ENCODE data around the gene PPAN.

Gene PPAN

GRCh38 chr19:10092648-10093294, 13.4 kb upstream of the PPAN start:
- DNase-seq: no peak

- no peak for DNase-seq
Observed at GRCh38 chr19:10093295-10094186, 12.6 kb upstream of the PPAN start.

- no peak for DNase-seq
Observed at GRCh38 chr19:10095622-10095947, 10.6 kb upstream of the PPAN start.

- DNase-seq: peak; percentile 88
Observed at GRCh38 chr19:10095948-10096614, 10.1 kb upstream of the PPAN start.

- no peak for DNase-seq
Observed at GRCh38 chr19:10096615-10096963, 9.6 kb upstream of the PPAN start.

- DNase-seq: no peak
Observed at GRCh38 chr19:10100163-10100785, 5.9 kb upstream of the PPAN start.

GRCh38 chr19:10102787-10103236, 3.4 kb upstream of the PPAN start:
- no peak for DNase-seq

- DNase-seq: no peak
Observed at GRCh38 chr19:10104130-10104513, 2.0 kb upstream of the PPAN start.

GRCh38 chr19:10104665-10105508, 1.3 kb upstream of the PPAN start:
- no peak for DNase-seq

- no peak for DNase-seq
Observed at GRCh38 chr19:10105509-10106099, 558 bp upstream of the PPAN start.

GRCh38 chr19:10107254-10107653, 1.1 kb downstream of the PPAN start:
- DNase-seq: no peak

GRCh38 chr19:10107817-10108367, 1.7 kb downstream of the PPAN start:
- no peak for DNase-seq

- no peak for DNase-seq
Observed at GRCh38 chr19:10109528-10109927, 3.4 kb downstream of the PPAN start.

GRCh38 chr19:10110076-10110971, 4.2 kb downstream of the PPAN start:
- DNase-seq: no peak

GRCh38 chr19:10110972-10111317, 4.8 kb downstream of the PPAN start:
- DNase-seq: no peak

GRCh38 chr19:10111405-10111811, 5.2 kb downstream of the PPAN start, which contains the start of gene P2RY11:
TSS of gene P2RY11 (plus strand) at chr19:10111693. CDS start at chr19:10111722, 29 bp downstream.
- no peak for DNase-seq

- no peak for DNase-seq
Observed at GRCh38 chr19:10112037-10112761, 6.0 kb downstream of the PPAN start.

- DNase-seq: peak; percentile 40
Observed at GRCh38 chr19:10112895-10113591, 6.9 kb downstream of the PPAN start.

- DNase-seq: no peak
Observed at GRCh38 chr19:10113592-10113963, 7.4 kb downstream of the PPAN start.

Data from fibroblast of upper back skin (primary cell).